HG03354 (cell line): ENCODE results near the gene IKZF2.

Experiments used
- ATAC-seq: cut with Tn5 transposase; IDR thresholded peaks from one replicate; pipeline ENCODE4 v1.9.1; 2021; ENCODE audit warnings: mild to moderate bottlenecking; ENCODE audit not compliant: unreplicated experiment, poor library complexity, severe bottlenecking

IKZF2 gene

GRCh38 chr2:213157242-213157641 is 5.8 kb upstream of the IKZF2 start:
- peak; percentile 85 for ATAC-seq

- no peak for ATAC-seq
Measured at GRCh38 chr2:213156717-213157116, 5.3 kb upstream of the IKZF2 start.

GRCh38 chr2:213152888-213153287 is 1.5 kb upstream of the IKZF2 start:
- ATAC-seq: no peak

- ATAC-seq: peak; percentile 30
Measured at GRCh38 chr2:213152065-213152794, 818 bp upstream of the IKZF2 start.

GRCh38 chr2:213150315-213151097 is 906 bp downstream of the IKZF2 start:
- no peak for ATAC-seq

- no peak for ATAC-seq
Measured at GRCh38 chr2:213149949-213150314, 1.5 kb downstream of the IKZF2 start.

GRCh38 chr2:213149294-213149875 is 2.0 kb downstream of the IKZF2 start:
- ATAC-seq: no peak

- no peak for ATAC-seq
Measured at GRCh38 chr2:213148572-213149261, 2.7 kb downstream of the IKZF2 start.

GRCh38 chr2:213147538-213147937 is 3.9 kb downstream of the IKZF2 start:
- peak; percentile 22 for ATAC-seq

GRCh38 chr2:213145715-213146242 is 5.6 kb downstream of the IKZF2 start:
- no peak for ATAC-seq

- ATAC-seq: no peak
Measured at GRCh38 chr2:213137064-213137463, 14.3 kb downstream of the IKZF2 start.

- no peak for ATAC-seq
Measured at GRCh38 chr2:213129311-213129710, 22.1 kb downstream of the IKZF2 start.

GRCh38 chr2:213125646-213126347 is 25.6 kb downstream of the IKZF2 start:
- ATAC-seq: no peak

GRCh38 chr2:213122725-213123124 is 28.7 kb downstream of the IKZF2 start:
- ATAC-seq: no peak

- no peak for ATAC-seq
Measured at GRCh38 chr2:213121690-213122089, 29.7 kb downstream of the IKZF2 start.

GRCh38 chr2:213119061-213119809 is 32.2 kb downstream of the IKZF2 start:
- peak; percentile 73 for ATAC-seq

- no peak for ATAC-seq
Measured at GRCh38 chr2:213108308-213108707, 43.1 kb downstream of the IKZF2 start.

GRCh38 chr2:213107728-213108127 is 43.7 kb downstream of the IKZF2 start:
- no peak for ATAC-seq

GRCh38 chr2:213105212-213105611 is 46.2 kb downstream of the IKZF2 start:
- no peak for ATAC-seq
